GM23338 (cell line): ENCODE data around the gene TMEM163. TPM values are rescaled to one million over a fixed set of nuclear protein-coding genes. Genes with fewer than 3 reads are reported as not detected.

Source experiments
- ATAC-seq: fragments of 200-7000 bp; cut with Tn5 transposase; 3 replicates; pipeline ENCODE4 v1.9.1; 2020
- DNase-seq: peaks from one replicate; pipeline ENCODE4 v3.0.0-alpha.2; 2015; ENCODE audit warnings: low spot score
- H2AFZ ChIP-seq: fragments of 200-600 bp; sonication (generic); 2 replicates; pipeline ENCODE4 v1.8.0; 2016; ENCODE audit warnings: antibody characterized with exemption, mild to moderate bottlenecking, moderate library complexity
- H3F3A ChIP-seq: fragments of 200-600 bp; sonication (generic); replicated peaks from 2 replicates; pipeline ENCODE4 v1.8.0; 2017; ENCODE audit warnings: antibody characterized with exemption, mixed run types, low read depth
- H3K27ac ChIP-seq: fragments of 200-600 bp; sonication (generic); 2 replicates; pipeline ENCODE4 v1.6.1; 2016; ENCODE audit warnings: low read depth
- H3K27me3 ChIP-seq: fragments of 200-600 bp; sonication (generic); 2 replicates; pipeline ENCODE4 v1.8.0; 2016; ENCODE audit warnings: mild to moderate bottlenecking, mixed run types, moderate library complexity; ENCODE audit not compliant: insufficient read depth
- H3K36me3 ChIP-seq: fragments of 200-600 bp; sonication (generic); 2 replicates; pipeline ENCODE4 v1.8.0; 2016; ENCODE audit warnings: mild to moderate bottlenecking; ENCODE audit not compliant: insufficient read depth
- H3K4me1 ChIP-seq: fragments of 200-600 bp; sonication (generic); 2 replicates; pipeline ENCODE4 v1.8.0; 2016; ENCODE audit warnings: mild to moderate bottlenecking, moderate library complexity; ENCODE audit not compliant: insufficient read depth
- H3K4me2 ChIP-seq: fragments of 200-600 bp; sonication (generic); 2 replicates; pipeline ENCODE4 v1.7.1; 2017; ENCODE audit warnings: mixed run types
- H3K4me3 ChIP-seq: fragments of 200-600 bp; sonication (generic); 2 replicates; pipeline ENCODE4 v1.6.1; 2016; ENCODE audit warnings: mixed run types
- H3K79me2 ChIP-seq: fragments of 200-600 bp; sonication (generic); replicated peaks from 2 replicates; pipeline ENCODE4 v1.8.0; 2017; ENCODE audit warnings: mild to moderate bottlenecking; ENCODE audit not compliant: insufficient read depth
- H3K9me2 ChIP-seq: fragments of 200-600 bp; sonication (generic); 2 replicates; pipeline ENCODE4 v1.8.0; 2017; ENCODE audit not compliant: insufficient read depth
- H4K20me1 ChIP-seq: fragments of 200-600 bp; sonication (generic); replicated peaks from 2 replicates; pipeline ENCODE4 v1.8.0; 2017; ENCODE audit warnings: mild to moderate bottlenecking; ENCODE audit not compliant: insufficient read depth
- H3K27ac Mint-ChIP-seq: 2 replicates; pipeline ENCODE4 v1.8.0; 2020; ENCODE audit warnings: inconsistent platforms, mild to moderate bottlenecking, moderate library complexity, mixed read lengths
- H3K27me3 Mint-ChIP-seq: 3 replicates; pipeline ENCODE4 v1.8.0; 2022; ENCODE audit warnings: low read depth, mild to moderate bottlenecking, moderate library complexity, mixed read lengths, inconsistent platforms; ENCODE audit not compliant: insufficient read depth, poor library complexity
- H3K36me3 Mint-ChIP-seq: 3 replicates; pipeline ENCODE4 v1.8.0; 2021; ENCODE audit warnings: low read depth, mild to moderate bottlenecking, inconsistent platforms, moderate library complexity, mixed read lengths
- H3K4me1 Mint-ChIP-seq: 3 replicates; pipeline ENCODE4 v1.8.0; 2020; ENCODE audit warnings: mild to moderate bottlenecking, inconsistent platforms, mixed read lengths
- H3K4me3 Mint-ChIP-seq: 3 replicates; pipeline ENCODE4 v1.8.0; 2021; ENCODE audit warnings: moderate library complexity, mild to moderate bottlenecking, inconsistent platforms, mixed read lengths
- H3K9me3 Mint-ChIP-seq: 3 replicates; pipeline ENCODE4 v1.8.0; 2020; ENCODE audit warnings: moderate library complexity, mild to moderate bottlenecking, inconsistent platforms, mixed read lengths
- CREB1 ChIP-seq: fragments of 250-450 bp; sonication (Bioruptor Pico); IDR thresholded peaks from 2 replicates; pipeline ENCODE4 v1.5.0; 2020; ENCODE audit warnings: low read depth, mild to moderate bottlenecking, moderate library complexity
- EZH2 ChIP-seq: fragments of 200-600 bp; sonication (generic); IDR thresholded peaks from one replicate; pipeline ENCODE4 v1.8.0; 2017; ENCODE audit warnings: antibody characterized with exemption, mild to moderate bottlenecking, low read depth; ENCODE audit not compliant: unreplicated experiment
- EZH2phosphoT487 ChIP-seq: fragments of 200-600 bp; sonication (generic); IDR thresholded peaks from one replicate; pipeline ENCODE4 v1.8.1; 2018; ENCODE audit warnings: antibody characterized with exemption; ENCODE audit not compliant: unreplicated experiment
- JUNB ChIP-seq: IDR thresholded peaks from one replicate; pipeline ENCODE4 v1.6.1; 2016; ENCODE audit warnings: antibody characterized with exemption; ENCODE audit not compliant: unreplicated experiment
- NANOG ChIP-seq: IDR thresholded peaks from 2 replicates; pipeline ENCODE4 v1.6.1; 2016; ENCODE audit warnings: antibody characterized with exemption, borderline replicate concordance
- POLR2AphosphoS5 ChIP-seq: IDR thresholded peaks from 2 replicates; pipeline ENCODE4 v1.6.1; 2016; ENCODE audit warnings: antibody characterized with exemption, low read depth
- STAT1 ChIP-seq: IDR thresholded peaks from one replicate; pipeline ENCODE4 v1.6.1; 2016; ENCODE audit warnings: antibody characterized with exemption; ENCODE audit not compliant: unreplicated experiment
- ZNF114 ChIP-seq: fragments of 250-450 bp; sonication (Bioruptor Pico); IDR thresholded peaks from 2 replicates; pipeline ENCODE4 v1.5.0; 2020; ENCODE audit warnings: mild to moderate bottlenecking, moderate library complexity
- ZNF331 ChIP-seq: fragments of 250-450 bp; sonication (Bioruptor Pico); IDR thresholded peaks from 2 replicates; pipeline ENCODE4 v1.5.0; 2020; ENCODE audit warnings: low read depth, mild to moderate bottlenecking, moderate library complexity
- ZNF462 ChIP-seq: fragments of 250-450 bp; sonication (Bioruptor Pico); IDR thresholded peaks from 2 replicates; pipeline ENCODE4 v1.5.0; 2020; ENCODE audit warnings: mild to moderate bottlenecking, moderate library complexity
- polyA plus RNA-seq: library from polyadenylated mRNA; unstranded; fragments of >200 nt; fragmentation: Nextera tagmentation; extraction: Ambion mirVana; gene quantifications from 2 replicates; pipeline ENCODE4 v1.2.1, GENCODE V29; 2016
- total RNA-seq: library from RNA; depleted of rRNA; stranded (reverse); fragments of >200 nt; shearing (Covaris generic); gene quantifications from 2 replicates; pipeline ENCODE4 v1.2.3, GENCODE V29; 2014
- TF ChIP-seq, protein P1 (sequence below): IDR thresholded peaks from 2 replicates; pipeline ENCODE4 v1.6.1; 2016; ENCODE audit warnings: antibody characterized with exemption
- TF ChIP-seq, protein P2 (sequence below): IDR thresholded peaks from one replicate; pipeline ENCODE4 v1.6.1; 2018; ENCODE audit warnings: antibody characterized with exemption; ENCODE audit not compliant: unreplicated experiment
- TF ChIP-seq, protein P3 (sequence below), 2 experiments: fragments of 200-600 bp in 1 of 2; sonication (generic) in 1 of 2; conservative IDR thresholded peaks; 2 replicates each; pipeline versions ENCODE4 v1.5.1 to v1.6.1; 2016 to 2017; ENCODE audit warnings: antibody characterized with exemption in 2 of 2, low read depth in 2 of 2, mild to moderate bottlenecking in 2 of 2, moderate library complexity in 1 of 2

TMEM163 gene
- total and polyA plus RNA-seq, 2 experiments from 2014 or later = 1.1 to 1.8 TPM

DNA sequence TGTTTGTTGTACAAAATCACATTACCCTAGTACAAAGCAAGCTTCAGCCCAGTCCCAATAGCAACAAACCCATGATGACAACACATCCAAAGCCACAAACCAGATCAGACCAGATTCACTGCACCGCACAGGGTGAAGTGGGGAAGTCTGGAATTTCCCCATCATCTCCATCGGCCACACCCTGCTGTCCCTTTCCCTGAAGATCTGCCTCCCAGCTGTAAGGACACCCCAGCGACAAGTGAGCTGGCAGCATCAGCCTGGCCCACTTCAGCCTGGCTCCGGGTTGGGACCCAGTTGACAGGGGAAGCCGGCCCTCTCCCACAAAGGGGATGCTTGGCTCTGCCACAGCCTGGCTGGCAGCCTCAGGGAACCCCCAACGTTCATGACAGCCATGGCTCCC is 257.3 kb downstream of the TMEM163 start:
- Mint-ChIP-seq H3K36me3 (no peaks in the 10 kb centered on the region), H3K27me3 (no peaks in the 10 kb centered on the region), H3K9me3 (no peaks in the 10 kb centered on the region), H3K4me1 (peaks cover 8% of the 10 kb centered on the region), H3K27ac (no peak overlapping the region), H3K4me3 (no peak overlapping the region)
- no peaks in the 10 kb centered on the region for H3K4me1 ChIP-seq
- H3K36me3 ChIP-seq = no peaks in the 10 kb centered on the region
- H4K20me1 ChIP-seq = no peaks in the 10 kb centered on the region
- TF ChIP-seq EZH2 = no peak
- TF ChIP-seq CREB1 (CRISPR knock-in tag) = no peak
- TF ChIP-seq JUNB = no peak
- TF ChIP-seq, protein P1, sequence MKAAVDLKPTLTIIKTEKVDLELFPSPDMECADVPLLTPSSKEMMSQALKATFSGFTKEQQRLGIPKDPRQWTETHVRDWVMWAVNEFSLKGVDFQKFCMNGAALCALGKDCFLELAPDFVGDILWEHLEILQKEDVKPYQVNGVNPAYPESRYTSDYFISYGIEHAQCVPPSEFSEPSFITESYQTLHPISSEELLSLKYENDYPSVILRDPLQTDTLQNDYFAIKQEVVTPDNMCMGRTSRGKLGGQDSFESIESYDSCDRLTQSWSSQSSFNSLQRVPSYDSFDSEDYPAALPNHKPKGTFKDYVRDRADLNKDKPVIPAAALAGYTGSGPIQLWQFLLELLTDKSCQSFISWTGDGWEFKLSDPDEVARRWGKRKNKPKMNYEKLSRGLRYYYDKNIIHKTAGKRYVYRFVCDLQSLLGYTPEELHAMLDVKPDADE = no peak
- TF ChIP-seq EZH2phosphoT487 = no peak
- no peak for TF ChIP-seq ZNF462 (CRISPR knock-in tag)
- no peak for TF ChIP-seq NANOG
- TF ChIP-seq, protein P2, sequence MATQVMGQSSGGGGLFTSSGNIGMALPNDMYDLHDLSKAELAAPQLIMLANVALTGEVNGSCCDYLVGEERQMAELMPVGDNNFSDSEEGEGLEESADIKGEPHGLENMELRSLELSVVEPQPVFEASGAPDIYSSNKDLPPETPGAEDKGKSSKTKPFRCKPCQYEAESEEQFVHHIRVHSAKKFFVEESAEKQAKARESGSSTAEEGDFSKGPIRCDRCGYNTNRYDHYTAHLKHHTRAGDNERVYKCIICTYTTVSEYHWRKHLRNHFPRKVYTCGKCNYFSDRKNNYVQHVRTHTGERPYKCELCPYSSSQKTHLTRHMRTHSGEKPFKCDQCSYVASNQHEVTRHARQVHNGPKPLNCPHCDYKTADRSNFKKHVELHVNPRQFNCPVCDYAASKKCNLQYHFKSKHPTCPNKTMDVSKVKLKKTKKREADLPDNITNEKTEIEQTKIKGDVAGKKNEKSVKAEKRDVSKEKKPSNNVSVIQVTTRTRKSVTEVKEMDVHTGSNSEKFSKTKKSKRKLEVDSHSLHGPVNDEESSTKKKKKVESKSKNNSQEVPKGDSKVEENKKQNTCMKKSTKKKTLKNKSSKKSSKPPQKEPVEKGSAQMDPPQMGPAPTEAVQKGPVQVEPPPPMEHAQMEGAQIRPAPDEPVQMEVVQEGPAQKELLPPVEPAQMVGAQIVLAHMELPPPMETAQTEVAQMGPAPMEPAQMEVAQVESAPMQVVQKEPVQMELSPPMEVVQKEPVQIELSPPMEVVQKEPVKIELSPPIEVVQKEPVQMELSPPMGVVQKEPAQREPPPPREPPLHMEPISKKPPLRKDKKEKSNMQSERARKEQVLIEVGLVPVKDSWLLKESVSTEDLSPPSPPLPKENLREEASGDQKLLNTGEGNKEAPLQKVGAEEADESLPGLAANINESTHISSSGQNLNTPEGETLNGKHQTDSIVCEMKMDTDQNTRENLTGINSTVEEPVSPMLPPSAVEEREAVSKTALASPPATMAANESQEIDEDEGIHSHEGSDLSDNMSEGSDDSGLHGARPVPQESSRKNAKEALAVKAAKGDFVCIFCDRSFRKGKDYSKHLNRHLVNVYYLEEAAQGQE = no peak
- no peak for TF ChIP-seq ZNF331 (CRISPR knock-in tag)
- no peak for TF ChIP-seq STAT1
- TF ChIP-seq POLR2AphosphoS5 = no peak
- no peak for TF ChIP-seq ZNF114 (CRISPR knock-in tag)
- TF ChIP-seq, protein P3, sequence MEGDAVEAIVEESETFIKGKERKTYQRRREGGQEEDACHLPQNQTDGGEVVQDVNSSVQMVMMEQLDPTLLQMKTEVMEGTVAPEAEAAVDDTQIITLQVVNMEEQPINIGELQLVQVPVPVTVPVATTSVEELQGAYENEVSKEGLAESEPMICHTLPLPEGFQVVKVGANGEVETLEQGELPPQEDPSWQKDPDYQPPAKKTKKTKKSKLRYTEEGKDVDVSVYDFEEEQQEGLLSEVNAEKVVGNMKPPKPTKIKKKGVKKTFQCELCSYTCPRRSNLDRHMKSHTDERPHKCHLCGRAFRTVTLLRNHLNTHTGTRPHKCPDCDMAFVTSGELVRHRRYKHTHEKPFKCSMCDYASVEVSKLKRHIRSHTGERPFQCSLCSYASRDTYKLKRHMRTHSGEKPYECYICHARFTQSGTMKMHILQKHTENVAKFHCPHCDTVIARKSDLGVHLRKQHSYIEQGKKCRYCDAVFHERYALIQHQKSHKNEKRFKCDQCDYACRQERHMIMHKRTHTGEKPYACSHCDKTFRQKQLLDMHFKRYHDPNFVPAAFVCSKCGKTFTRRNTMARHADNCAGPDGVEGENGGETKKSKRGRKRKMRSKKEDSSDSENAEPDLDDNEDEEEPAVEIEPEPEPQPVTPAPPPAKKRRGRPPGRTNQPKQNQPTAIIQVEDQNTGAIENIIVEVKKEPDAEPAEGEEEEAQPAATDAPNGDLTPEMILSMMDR (conservative IDR thresholded peaks at IDR 0.05; ENCODE audit: low read depth in 2 of 2) = no peak
- no peaks in the 10 kb centered on the region for H3K27me3 ChIP-seq
- H2AFZ ChIP-seq = no peak overlapping the region
- ATAC-seq = no peak
- no peak for DNase-seq
- H3K4me2 ChIP-seq = no peak overlapping the region
- H3K27ac ChIP-seq = no peak overlapping the region
- H3F3A ChIP-seq = no peaks in the 10 kb centered on the region
- H3K79me2 ChIP-seq = no peaks in the 10 kb centered on the region
- H3K4me3 ChIP-seq = no peak overlapping the region
- no peaks in the 10 kb centered on the region for H3K9me2 ChIP-seq
